IMR-90 (cell line): Measurements from ENCODE around the gene SPTSSA. TPM values are rescaled to one million over a fixed set of nuclear protein-coding genes. Genes with fewer than 3 reads are reported as not detected.

Experiments
- ATAC-seq: fragments of 200-7000 bp; cut with Tn5 transposase; 2 replicates; pipeline ENCODE4 v1.9.1; 2020; ENCODE audit warnings: low read depth, mild to moderate bottlenecking, moderate library complexity
- BruUV-seq: library from RNA; stranded (reverse); fragments of 400-500 nt; replicated peaks from 2 replicates; lab custom pipeline; 2021; lab: Mats Ljungman, UMichigan
- CTCF ChIA-PET: fragments of 300-600 bp; formaldehyde crosslinking; extraction: SDS; loops from one replicate; lab custom pipeline; 2021; ENCODE audit warnings: antibody characterized with exemption; lab: Yijun Ruan, JAX
- POLR2A ChIA-PET: fragments of 300-600 bp; sonication (Branson Sonifier 250); formaldehyde crosslinking; loops from one replicate; lab custom pipeline; 2022; ENCODE audit warnings: antibody characterized with exemption; ENCODE audit not compliant: unreplicated experiment; lab: Charles Lee
- DNase-seq: peaks from one replicate; pipeline ENCODE4 v3.0.0; 2013
- H2AFZ ChIP-seq: replicated peaks from 2 replicates; pipeline ENCODE3; 2013; ENCODE audit warnings: low read length, mild to moderate bottlenecking; ENCODE audit not compliant: poor library complexity
- H2AK5ac ChIP-seq: 2 replicates; pipeline ENCODE4 v1.6.1; 2013; ENCODE audit warnings: low read depth, low read length, inconsistent platforms
- H2AK9ac ChIP-seq: replicated peaks from 2 replicates; pipeline ENCODE3; 2013; ENCODE audit warnings: mild to moderate bottlenecking, low read depth, low read length, moderate library complexity; ENCODE audit not compliant: poor library complexity
- H2BK120ac ChIP-seq: 2 replicates; pipeline ENCODE4 v1.6.1; 2013; ENCODE audit warnings: low read depth, low read length, inconsistent platforms
- H2BK15ac ChIP-seq: 3 replicates; pipeline ENCODE4 v1.6.1; 2013; ENCODE audit warnings: low read depth, low read length, inconsistent platforms
- H2BK20ac ChIP-seq: 2 replicates; pipeline ENCODE4 v1.6.1; 2013; ENCODE audit warnings: low read depth, mild to moderate bottlenecking, inconsistent platforms, low read length, moderate library complexity
- H2BK5ac ChIP-seq: 2 replicates; pipeline ENCODE4 v1.6.1; 2013; ENCODE audit warnings: mild to moderate bottlenecking, low read depth, low read length, inconsistent platforms; ENCODE audit not compliant: poor library complexity, severe bottlenecking
- H3K14ac ChIP-seq: replicated peaks from 2 replicates; pipeline ENCODE4 v1.6.1; 2013; ENCODE audit warnings: low read depth, low read length, inconsistent platforms
- H3K18ac ChIP-seq: 2 replicates; pipeline ENCODE4 v1.6.1; 2013; ENCODE audit warnings: low read depth, low read length, control low read depth
- H3K23ac ChIP-seq: 2 replicates; pipeline ENCODE4 v1.6.1; 2013; ENCODE audit warnings: low read depth, low read length, inconsistent platforms
- H3K27ac ChIP-seq: 2 replicates; pipeline ENCODE4 v1.5.1; 2013; ENCODE audit warnings: mild to moderate bottlenecking, control low read depth, low read length; ENCODE audit not compliant: insufficient read depth
- H3K27me3 ChIP-seq: 2 replicates; pipeline ENCODE4 v1.6.1; 2013; ENCODE audit warnings: low read length; ENCODE audit not compliant: control insufficient read depth, insufficient read depth
- H3K36me3 ChIP-seq: 2 replicates; pipeline ENCODE4 v1.6.1; 2013; ENCODE audit warnings: low read length, mixed read lengths; ENCODE audit not compliant: control insufficient read depth, insufficient read depth
- H3K4ac ChIP-seq: 2 replicates; pipeline ENCODE4 v1.6.1; 2013; ENCODE audit warnings: low read depth, low read length, inconsistent platforms
- H3K4me1 ChIP-seq: 2 replicates; pipeline ENCODE4 v1.6.1; 2013; ENCODE audit warnings: low read length, mixed read lengths; ENCODE audit not compliant: control insufficient read depth, insufficient read depth
- H3K4me2 ChIP-seq: 2 replicates; pipeline ENCODE4 v1.6.1; 2013; ENCODE audit warnings: low read depth, mild to moderate bottlenecking, control low read depth, low read length, moderate library complexity
- H3K4me3 ChIP-seq: 2 replicates; pipeline ENCODE4 v1.5.1; 2013; ENCODE audit warnings: low read depth, mild to moderate bottlenecking, control low read depth, low read length, moderate library complexity; ENCODE audit not compliant: insufficient read depth
- H3K56ac ChIP-seq: 2 replicates; pipeline ENCODE4 v1.6.1; 2013; ENCODE audit warnings: low read length, inconsistent platforms; ENCODE audit not compliant: insufficient read depth; ENCODE audit errors: extremely low read depth
- H3K79me1 ChIP-seq, 2 experiments: 2 replicates each; pipeline ENCODE4 v1.6.1; 2013; ENCODE audit warnings: low read length in 2 of 2, inconsistent platforms in 1 of 2, low read depth in 1 of 2
- H3K9ac ChIP-seq: 2 replicates; pipeline ENCODE4 v1.6.1; 2013; ENCODE audit warnings: low read depth, low read length, control low read depth
- H3K9me1 ChIP-seq: 2 replicates; pipeline ENCODE4 v1.6.1; 2013; ENCODE audit warnings: low read length, inconsistent platforms; ENCODE audit not compliant: insufficient read depth
- H3K9me3 ChIP-seq: 2 replicates; pipeline ENCODE4 v1.6.1; 2013; ENCODE audit warnings: low read length; ENCODE audit not compliant: control insufficient read depth, insufficient read depth
- H4K20me1 ChIP-seq: 2 replicates; pipeline ENCODE4 v1.6.1; 2013; ENCODE audit warnings: low read length, inconsistent platforms; ENCODE audit not compliant: insufficient read depth
- H4K5ac ChIP-seq: 2 replicates; pipeline ENCODE4 v1.6.1; 2013; ENCODE audit warnings: mild to moderate bottlenecking, low read depth, low read length, control low read depth
- H4K8ac ChIP-seq, 2 experiments: 2 replicates each; pipeline ENCODE4 v1.6.1; 2013; ENCODE audit warnings: low read depth in 2 of 2, low read length in 2 of 2, control low read depth in 1 of 2, inconsistent platforms in 1 of 2
- H4K91ac ChIP-seq: 2 replicates; pipeline ENCODE4 v1.6.1; 2013; ENCODE audit warnings: low read depth, low read length, inconsistent platforms; ENCODE audit not compliant: insufficient read depth
- MAFK ChIP-seq: IDR thresholded peaks from 2 replicates; pipeline ENCODE4 v1.6.1; 2012; ENCODE audit warnings: low read depth, low read length, improper control_type of control experiment
- NFE2L2 ChIP-seq: fragments of 150-350 bp; IDR thresholded peaks from 2 replicates; pipeline ENCODE4 v1.6.1; 2016; ENCODE audit warnings: low read depth, mild to moderate bottlenecking, low read length
- SMC3 ChIP-seq: fragments of 150-350 bp; IDR thresholded peaks from 2 replicates; pipeline ENCODE4 v1.6.1; 2016; ENCODE audit warnings: low read depth, mild to moderate bottlenecking, antibody characterized with exemption, low read length, moderate library complexity
- WGBS, 2 experiments: methylation state at CpG; one replicate each; pipeline versions ENCODE4 v1.1.5 to v1.1.7; 2013; ENCODE audit warnings: missing lambda C conversion rate in 2 of 2; ENCODE audit not compliant: insufficient read length in 1 of 2; ENCODE audit errors: extremely low coverage in 2 of 2; 5-methylcytosine and 5-hydroxymethylcytosine counted together
- dilution Hi-C: fragments of 300-500 bp; cut with HindIII; formaldehyde crosslinking; loops from one replicate; pipeline ENCODE4 v1.14.3; 2018; ENCODE audit warnings: low sequenced_read_pairs; ENCODE audit not compliant: unreplicated experiment
- in situ Hi-C: fragments of 300-500 bp; cut with MboI; formaldehyde crosslinking; loops from 3 replicates; pipeline ENCODE4 v1.14.3; 2019; ENCODE audit warnings: low sequenced_read_pairs, inconsistent platforms, mixed read lengths
- intact Hi-C: fragments of 100-400 bp; cut with micrococcal nuclease; formaldehyde crosslinking; loops from 2 replicates; pipeline ENCODE4 v1.10.0; 2022
- polyA plus RNA-seq, 3 experiments: library from polyadenylated mRNA; depleted of rRNA; stranded (reverse); fragments of >200 nt; gene quantifications; 2 replicates each; pipeline ENCODE4 v1.2.3, GENCODE V29; 2012; ENCODE audit warnings: low replicate concordance in 1 of 3
- total RNA-seq: library from RNA; depleted of rRNA; stranded (reverse); fragments of >200 nt; gene quantifications from 2 replicates; pipeline ENCODE4 v1.2.3, GENCODE V29; 2012

Gene SPTSSA
- total and polyA plus RNA-seq, 2 of the 4 experiments (the other 2 are of a cell fraction), result 10.8 to 26.2 TPM

- no peaks in the 10 kb centered on the region for H3K4me1 ChIP-seq
- no peak overlapping the region for H2AK9ac ChIP-seq
- no peak overlapping the region for H2AK5ac ChIP-seq
- TF ChIP-seq MAFK (no peak), NFE2L2 (no peak), SMC3 (no peak)
- ChIA-PET POLR2A (no interaction called here), CTCF (interaction anchor here (0.5 kb wide), 1 partner anchor 19 kb away, joined by 6 read pairs; no protein-coding TSS in a partner anchor)
- H3K27ac ChIP-seq, result no peak overlapping the region
- in situ Hi-C loops (no loop called here), dilution Hi-C loops (no loop called here), intact Hi-C loops (no loop called here)
- H2BK120ac ChIP-seq, result no peak overlapping the region
- no peak overlapping the region for H2BK5ac ChIP-seq
- no peaks in the 10 kb centered on the region for H3K9me3 ChIP-seq
- DNase-seq (no peak), ATAC-seq (no peak)
- no peak overlapping the region for H3K18ac ChIP-seq
- H3K36me3 ChIP-seq, result no peaks in the 10 kb centered on the region
- H3K14ac ChIP-seq, result no peak overlapping the region
- H2AFZ ChIP-seq, result no peak overlapping the region
- no TSS peak for BruUV-seq
- no peak overlapping the region for H4K8ac ChIP-seq
- H4K20me1 ChIP-seq, result no peaks in the 10 kb centered on the region
- no peak overlapping the region for H4K5ac ChIP-seq
- H4K91ac ChIP-seq, result no peak overlapping the region
- no peaks in the 10 kb centered on the region for H3K9me1 ChIP-seq
- no peak overlapping the region for H3K56ac ChIP-seq
- H3K23ac ChIP-seq, result no peak overlapping the region
- H3K79me1 ChIP-seq, result no peaks in the 10 kb centered on the region
- no peak overlapping the region for H3K4me3 ChIP-seq
- H3K9ac ChIP-seq, result no peak overlapping the region
- H2BK20ac ChIP-seq, result no peak overlapping the region
- no peaks in the 10 kb centered on the region for H3K27me3 ChIP-seq
- WGBS, 2 experiments, result no CpG with 5 or more reads among the region's 2 CpGs
- no peak overlapping the region for H3K4ac ChIP-seq
- H2BK15ac ChIP-seq, result no peak overlapping the region
- H3K4me2 ChIP-seq, result no peak overlapping the region
Observed at GRCh38 chr14:34482463-34482862, 20.4 kb upstream of the SPTSSA start.
